Upper lobe of right lung (tissue), 1 donor: ENCODE data around the gene HIF3A. TPM values are rescaled to one million over a fixed set of nuclear protein-coding genes. Genes with fewer than 3 reads are reported as not detected.

ENCODE experiments used
- ATAC-seq: fragments of 200-7000 bp; cut with Tn5 transposase; one replicate; pipeline ENCODE4 v1.9.1; 2020; ENCODE audit warnings: mild to moderate bottlenecking, moderate library complexity
- DNase-seq: peaks from one replicate; pipeline ENCODE4 v3.0.0-alpha.2; 2020
- H3K27ac ChIP-seq: fragments of 200-600 bp; one replicate; pipeline ENCODE4 v1.8.0; 2022
- H3K27me3 ChIP-seq: fragments of 200-600 bp; one replicate; pipeline ENCODE4 v1.8.0; 2022; ENCODE audit warnings: mild to moderate bottlenecking
- H3K36me3 ChIP-seq: fragments of 200-600 bp; one replicate; pipeline ENCODE4 v1.8.0; 2022
- H3K4me1 ChIP-seq: fragments of 200-600 bp; one replicate; pipeline ENCODE4 v1.8.0; 2022
- H3K4me3 ChIP-seq: fragments of 200-600 bp; one replicate; pipeline ENCODE4 v1.8.0; 2022; ENCODE audit warnings: mild to moderate bottlenecking
- H3K9me3 ChIP-seq: fragments of 200-600 bp; one replicate; pipeline ENCODE4 v1.8.0; 2022
- CTCF ChIP-seq: fragments of 200-600 bp; IDR thresholded peaks from one replicate; pipeline ENCODE4 v1.8.0; 2022; ENCODE audit warnings: antibody characterized with exemption
- intact Hi-C: fragments of 100-400 bp; cut with DNase I; formaldehyde crosslinking; loops from one replicate; pipeline ENCODE4 v1.11.0; 2022
- total RNA-seq: library from RNA; stranded (reverse); fragmentation: NEBNext Ultra II Directional; extraction: Animal tissue kit (Norgen Biotek cat#: 25700); gene quantifications from one replicate; pipeline ENCODE4 v1.2.1, GENCODE V29; 2021
- donor health status: DM: no; HTN: yes; CAD: no; lungs with severe emphysema.

The HIF3A gene
- total RNA-seq, 1 donor from 2014 or later = 63.1 TPM

GRCh38 chr19:46298479-46299003 is 1.7 kb downstream of the HIF3A start:
- Histone ChIP-seq H3K9me3 (no peaks in the 10 kb centered on the region), H3K36me3 (no peaks in the 10 kb centered on the region), H3K27me3 (no peaks in the 10 kb centered on the region), H3K4me1 (peaks cover 56% of the 10 kb centered on the region), H3K27ac (peak overlapping the region; percentile 91), H3K4me3 (peak overlapping the region; percentile 62)
- no peak for ATAC-seq
- intact Hi-C loops = no loop called here
- DNase-seq = no peak
- no peak for TF ChIP-seq CTCF

GRCh38 chr19:46299004-46299509 is 2.2 kb downstream of the HIF3A start:
- TF ChIP-seq CTCF = no peak
- no peaks in the 10 kb centered on the region for H3K27me3 ChIP-seq
- H3K27ac ChIP-seq = peak overlapping the region; percentile 91
- peaks cover 59% of the 10 kb centered on the region for H3K4me1 ChIP-seq
- peak; percentile 97 for DNase-seq
- no peaks in the 10 kb centered on the region for H3K9me3 ChIP-seq
- ATAC-seq = peak; percentile 77
- peak overlapping the region; percentile 62 for H3K4me3 ChIP-seq
- intact Hi-C loops = no loop called here
- H3K36me3 ChIP-seq = no peaks in the 10 kb centered on the region

GRCh38 chr19:46299695-46300094 is 2.9 kb downstream of the HIF3A start:
- Histone ChIP-seq H3K4me1 (peaks cover 59% of the 10 kb centered on the region), H3K9me3 (no peaks in the 10 kb centered on the region), H3K27me3 (no peaks in the 10 kb centered on the region), H3K36me3 (peaks cover 4% of the 10 kb centered on the region), H3K27ac (peak overlapping the region; percentile 91), H3K4me3 (peak overlapping the region; percentile 62)
- TF ChIP-seq CTCF = no peak
- ATAC-seq (no peak), DNase-seq (peak; percentile 41)
- intact Hi-C loops = no loop called here

- peak; percentile 70 for DNase-seq
- ATAC-seq = no peak
- H3K27ac ChIP-seq = peak overlapping the region; percentile 91
Observed at GRCh38 chr19:46303322-46303690, 6.5 kb downstream of the HIF3A start.

GRCh38 chr19:46303691-46304397 is 7.0 kb downstream of the HIF3A start:
- ATAC-seq (peak; percentile 73), DNase-seq (peak; percentile 92)
- H3K27me3 ChIP-seq = no peaks in the 10 kb centered on the region
- peaks cover 32% of the 10 kb centered on the region for H3K36me3 ChIP-seq
- H3K9me3 ChIP-seq = no peaks in the 10 kb centered on the region
- H3K4me3 ChIP-seq = no peak overlapping the region
- H3K27ac ChIP-seq = peak overlapping the region; percentile 91
- H3K4me1 ChIP-seq = peaks cover 37% of the 10 kb centered on the region
- no peak for TF ChIP-seq CTCF
- intact Hi-C loops = no loop called here

More at GRCh38 chr19:46303322-46303690, 6.5 kb downstream of the HIF3A start:
- Histone ChIP-seq H3K36me3 (peaks cover 29% of the 10 kb centered on the region), H3K27me3 (no peaks in the 10 kb centered on the region), H3K9me3 (no peaks in the 10 kb centered on the region), H3K4me1 (peaks cover 42% of the 10 kb centered on the region), H3K4me3 (no peak overlapping the region)
- intact Hi-C loops = no loop called here
- TF ChIP-seq CTCF = no peak
